DMS53 treated with DMSO at 0.1 percent for 48 hours (cell line): ENCODE results near the gene AK8.

Experiments
- DNase-seq: peaks from one replicate; lab custom pipeline; 2025; ENCODE audit not compliant: unreplicated experiment; lab: John Stamatoyannopoulos, UW

AK8 gene

DNA sequence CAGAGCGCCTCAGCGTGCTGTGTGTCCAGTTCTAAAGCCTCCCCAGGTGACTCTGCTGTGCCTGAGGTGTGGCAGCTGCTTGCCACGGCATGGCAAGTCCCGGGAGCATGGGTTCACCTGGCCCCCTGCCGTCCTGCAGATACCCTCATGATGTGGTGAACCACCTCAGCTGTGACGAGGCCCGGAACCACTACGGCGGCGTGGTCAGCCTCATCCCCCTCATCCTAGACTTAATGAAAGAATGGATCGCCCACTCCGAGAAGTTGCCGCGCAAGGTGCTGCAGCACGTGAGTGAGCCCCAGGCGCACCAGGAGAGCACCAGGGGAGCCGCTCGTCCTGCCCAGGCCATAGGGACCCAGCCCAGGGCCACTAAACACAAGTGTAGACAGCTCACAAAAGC is 10.1 kb upstream of the AK8 start:
- no peak for DNase-seq

DNA sequence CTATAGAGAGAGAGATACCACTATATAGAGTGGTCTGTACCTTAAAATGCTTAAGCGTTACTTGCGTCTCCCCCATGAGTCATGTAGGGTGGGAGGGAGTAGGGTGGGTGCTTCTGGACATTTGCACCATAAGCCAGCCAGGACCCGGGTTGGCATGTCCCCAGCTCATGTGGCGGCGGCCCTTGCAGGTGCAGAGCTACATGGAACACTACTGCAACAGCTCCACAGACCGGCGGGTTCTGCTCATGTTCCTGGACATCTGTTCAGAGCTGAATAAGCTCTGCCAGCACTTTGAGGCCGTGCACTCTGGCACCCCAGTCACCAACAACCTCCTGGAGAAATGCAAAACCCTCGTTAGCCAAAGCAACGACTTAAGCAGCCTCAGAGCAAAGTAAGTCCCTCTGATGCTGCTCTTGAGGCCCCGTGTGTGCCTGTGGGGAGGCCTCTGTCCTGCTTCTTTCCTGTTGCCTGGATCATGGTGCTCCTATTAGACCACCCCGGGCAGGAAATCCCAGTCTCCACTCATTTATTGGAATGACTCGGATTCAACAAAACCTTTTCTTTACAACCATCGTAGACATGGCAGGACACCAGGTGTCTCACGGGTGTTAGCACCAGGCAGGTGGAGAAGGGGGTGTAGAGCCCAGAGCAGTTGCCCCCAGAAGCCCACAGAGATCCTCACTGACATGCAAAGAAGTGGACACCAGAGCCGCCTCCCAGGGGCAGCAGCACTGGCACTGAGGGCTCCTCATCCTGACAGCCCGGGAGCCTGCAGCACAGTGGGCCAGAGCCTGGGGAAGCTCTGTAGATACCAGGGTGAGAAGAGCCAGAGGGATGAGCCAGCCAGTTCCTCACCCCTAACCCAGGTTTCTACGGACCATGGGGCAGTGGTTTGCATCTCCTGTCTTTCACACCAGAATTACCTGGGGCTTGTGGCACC is 9.4 kb upstream of the AK8 start:
- no peak for DNase-seq

DNA sequence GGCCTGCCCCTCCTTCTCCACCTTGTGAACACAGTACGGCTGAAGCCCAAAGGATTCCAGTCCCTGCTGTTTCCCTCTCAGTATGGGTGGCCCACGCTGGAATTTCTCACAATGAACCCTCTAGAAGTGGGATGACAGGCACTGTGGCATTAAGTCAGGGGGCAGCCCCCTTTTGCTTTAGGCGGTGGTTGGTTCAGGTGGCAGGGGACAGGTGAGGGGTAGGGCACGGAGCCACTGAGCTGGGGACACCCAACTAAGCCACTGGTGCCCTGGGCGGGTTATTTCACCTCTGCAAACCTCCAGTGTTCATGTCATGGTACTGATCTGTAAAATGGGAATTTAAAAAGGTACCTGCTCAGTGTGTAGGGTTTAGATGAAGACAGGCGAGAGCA is 8.2 kb upstream of the AK8 start:
- no peak for DNase-seq

DNA sequence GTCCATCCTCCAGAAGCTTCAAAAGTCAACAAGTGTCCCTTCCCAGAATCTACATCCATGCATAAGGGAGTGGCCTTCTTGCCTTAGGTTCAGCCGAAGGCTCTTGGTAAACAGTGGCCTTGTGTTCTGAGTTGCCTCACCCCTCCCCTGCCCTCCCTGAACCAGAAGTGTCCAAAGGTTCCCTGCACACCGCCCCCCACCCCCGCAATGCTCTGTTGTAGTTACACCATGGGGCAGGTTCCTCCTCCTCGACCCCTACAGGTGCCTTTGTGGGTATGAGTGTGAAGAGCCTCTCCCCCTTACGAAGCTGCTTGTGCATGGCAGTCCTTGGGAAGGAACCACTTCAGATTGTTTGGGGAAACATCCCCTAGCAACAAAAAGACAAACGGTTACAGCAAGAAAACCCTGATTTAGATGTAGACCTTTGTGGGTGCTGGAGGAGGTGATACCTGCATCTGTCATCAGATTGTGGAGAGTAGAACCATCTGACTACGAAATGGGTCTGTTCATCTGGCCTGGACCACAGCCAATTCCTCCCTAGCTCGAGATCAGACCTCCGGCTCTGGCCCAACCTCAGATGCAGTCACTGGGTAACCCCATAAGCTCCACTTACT is 7.7 kb upstream of the AK8 start:
- DNase-seq = no peak

DNA sequence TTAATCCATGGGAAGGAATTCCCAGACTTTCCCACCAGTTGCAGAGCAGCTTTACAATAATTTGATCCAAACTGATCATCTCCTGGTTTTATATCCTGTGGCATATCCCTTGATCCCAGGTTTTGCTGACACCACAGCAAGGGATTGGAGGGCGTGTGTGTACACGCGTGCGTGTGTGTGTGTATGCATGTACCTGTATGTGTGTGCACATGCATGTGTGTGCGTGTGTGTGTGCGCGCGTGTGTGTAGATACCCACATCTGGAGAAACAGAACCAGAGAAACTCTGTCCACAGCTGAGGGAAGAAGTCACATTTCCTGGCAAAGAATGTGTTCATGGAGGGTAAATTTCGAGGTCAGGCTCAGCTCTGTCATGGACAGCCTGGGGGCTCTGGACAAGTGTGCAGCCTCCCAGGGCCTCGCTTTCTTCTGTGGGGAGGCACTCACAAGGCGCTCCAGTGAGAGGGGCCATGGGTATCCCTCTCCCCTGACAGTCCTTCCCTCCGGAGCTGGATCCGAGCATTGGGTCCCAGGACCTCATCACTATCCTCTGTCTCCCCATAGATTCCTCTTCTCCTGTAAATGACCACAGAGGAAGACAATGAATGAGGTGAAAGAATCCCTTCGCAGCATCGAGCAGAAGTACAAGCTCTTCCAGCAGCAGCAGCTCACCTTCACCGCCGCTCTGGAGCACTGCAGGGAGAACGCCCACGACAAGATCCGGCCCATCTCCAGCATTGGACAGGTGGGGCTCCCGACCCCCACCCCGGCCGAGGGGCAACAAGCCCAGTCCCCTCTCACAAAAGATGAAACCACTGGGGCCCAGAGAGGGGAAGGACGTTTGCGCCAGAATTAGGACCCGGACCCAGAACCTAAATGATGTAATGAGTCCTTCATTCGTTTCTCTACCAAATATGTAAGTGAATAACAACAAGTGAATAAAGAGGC is 5.5 kb upstream of the AK8 start:
- no peak for DNase-seq

DNA sequence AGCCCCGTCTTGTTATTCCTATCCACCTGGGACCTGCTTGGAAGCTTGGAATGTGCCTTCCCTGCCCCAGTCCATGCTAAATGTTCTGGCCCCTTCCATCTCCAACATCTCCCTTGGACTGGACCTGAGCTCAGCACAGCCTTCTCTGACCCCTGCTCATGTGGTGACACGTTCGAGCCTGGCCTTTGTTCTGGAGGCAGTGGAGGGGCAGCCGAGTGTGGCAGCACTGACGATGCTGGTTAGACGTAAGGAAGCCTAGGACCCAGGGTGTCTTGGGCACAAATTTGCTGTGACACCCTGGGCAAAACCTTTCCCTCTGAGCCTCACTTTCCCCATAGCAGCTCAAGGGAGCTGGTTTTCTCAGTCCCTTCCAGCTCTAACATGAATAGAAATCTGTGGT is 4.5 kb upstream of the AK8 start:
- DNase-seq = no peak

DNA sequence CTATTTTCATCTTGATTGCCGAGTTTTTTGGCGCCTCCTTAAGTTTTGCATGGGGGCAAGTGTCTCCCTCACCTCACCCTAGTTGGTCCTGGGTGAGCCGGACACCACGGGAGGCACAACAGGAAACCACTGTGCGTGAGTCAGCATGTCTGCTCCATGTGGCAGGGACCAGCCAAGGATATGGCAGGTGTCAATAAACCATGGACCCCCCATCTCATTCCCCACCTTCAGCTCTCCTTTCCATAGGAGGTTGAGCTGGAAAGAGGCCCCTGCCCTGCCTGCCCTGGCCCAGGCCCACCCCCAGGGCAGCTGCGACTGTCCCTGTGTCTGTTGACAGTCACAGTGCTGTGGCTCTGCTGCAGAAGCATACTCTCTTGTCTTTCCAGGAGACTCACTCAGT is 3.7 kb upstream of the AK8 start:
- DNase-seq = no peak

DNA sequence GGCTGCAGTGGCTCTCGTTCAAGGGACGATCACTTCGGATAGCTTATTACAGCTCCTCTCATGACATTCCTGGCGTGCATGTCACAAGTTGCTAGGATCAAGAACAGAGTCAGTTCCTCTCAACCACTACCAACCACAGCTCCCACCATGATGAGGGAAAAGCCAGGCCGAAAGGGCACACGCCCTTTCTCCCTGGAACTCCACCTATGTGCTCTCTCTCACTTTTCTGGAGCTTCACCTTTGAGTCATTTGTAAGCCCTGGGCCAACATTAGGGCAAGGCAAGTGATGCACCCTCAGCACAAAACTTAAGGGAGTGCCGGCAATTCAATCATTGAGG is 2.2 kb upstream of the AK8 start:
- DNase-seq = no peak

DNA sequence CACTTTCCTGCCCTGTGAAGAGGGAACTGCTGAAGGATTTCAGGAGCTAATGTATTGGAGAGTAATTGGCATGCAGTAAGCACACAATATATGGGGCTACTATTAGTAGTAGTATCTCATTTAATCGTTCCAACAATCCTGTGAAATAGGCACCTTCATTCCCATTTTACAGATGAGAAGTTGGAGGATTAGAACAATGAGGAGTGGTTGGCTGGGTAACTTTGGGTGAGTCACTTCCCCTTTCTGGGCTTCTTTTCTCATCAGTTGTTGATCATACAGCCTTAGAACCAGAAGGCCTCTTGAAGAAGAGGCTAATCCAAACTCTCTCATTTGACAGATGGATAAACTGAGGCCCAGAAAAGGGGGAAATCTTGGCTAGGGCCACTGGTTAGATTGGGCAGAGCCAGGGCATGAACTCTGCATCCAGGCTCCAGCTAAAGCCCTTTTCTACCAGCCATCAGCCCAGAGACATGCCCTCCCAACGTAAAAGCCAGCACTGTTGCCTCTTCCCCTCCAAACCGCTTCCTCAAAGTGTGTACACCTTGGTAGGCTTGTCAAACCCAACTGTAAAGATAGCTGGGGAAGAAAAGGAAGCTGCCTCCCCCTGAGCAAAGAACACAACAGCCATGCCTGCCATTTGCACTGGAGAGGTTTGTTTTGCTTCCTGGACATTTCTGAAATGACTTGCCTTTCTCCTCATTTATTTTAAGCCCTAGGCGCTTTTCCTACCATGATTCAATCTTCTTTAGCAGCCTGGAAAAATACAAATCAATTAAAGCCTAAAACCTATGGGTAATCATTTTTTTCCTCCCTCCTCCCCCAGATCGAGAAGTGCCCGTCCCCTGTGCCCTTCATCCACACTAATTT is 1.6 kb upstream of the AK8 start:
- DNase-seq = no peak

DNA sequence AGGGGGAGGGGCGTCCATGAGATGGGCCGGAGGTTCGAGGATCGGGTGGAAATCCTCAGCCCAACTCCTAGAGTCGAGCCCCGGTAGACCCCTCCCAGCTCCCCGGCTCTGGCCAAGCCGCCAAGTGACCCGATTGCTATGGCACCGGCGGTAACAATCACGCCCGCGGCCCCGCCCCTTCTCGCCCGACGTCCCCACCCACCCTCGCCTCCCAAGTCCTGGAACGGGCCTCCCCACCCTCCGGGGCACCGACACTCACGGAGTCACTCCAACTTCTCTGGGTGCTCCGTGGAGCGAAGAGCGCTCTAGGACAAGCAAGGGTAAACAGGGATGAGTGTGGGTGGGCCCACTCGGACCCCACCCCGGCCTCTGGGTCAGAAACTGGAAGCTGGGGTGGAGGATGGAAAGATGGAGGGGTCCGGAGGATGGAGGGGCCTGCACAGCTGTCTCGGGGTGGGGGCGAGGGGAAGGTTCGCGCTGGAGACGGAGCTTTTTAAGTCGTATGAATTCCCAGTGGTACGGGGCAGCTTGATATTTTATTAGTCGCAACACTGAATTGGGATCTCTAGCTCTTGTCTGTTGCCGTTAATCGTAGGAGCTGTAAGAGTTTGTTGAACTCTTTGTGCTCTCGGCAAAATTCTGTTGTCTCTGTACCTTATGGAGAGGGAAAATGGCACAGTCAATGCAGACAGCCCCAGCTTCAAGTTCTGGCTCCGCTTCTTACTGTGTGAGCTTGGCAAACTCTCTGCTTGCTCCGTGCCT is 792 bp upstream of the AK8 start, which contains the start of gene SPACA9:
Gene SPACA9, plus strand, starts transcription at position 204 of the 762 bp plus-strand sequence. CDS start 5,050 bp downstream, outside the sequence.
- DNase-seq = peak; percentile 10

DNA sequence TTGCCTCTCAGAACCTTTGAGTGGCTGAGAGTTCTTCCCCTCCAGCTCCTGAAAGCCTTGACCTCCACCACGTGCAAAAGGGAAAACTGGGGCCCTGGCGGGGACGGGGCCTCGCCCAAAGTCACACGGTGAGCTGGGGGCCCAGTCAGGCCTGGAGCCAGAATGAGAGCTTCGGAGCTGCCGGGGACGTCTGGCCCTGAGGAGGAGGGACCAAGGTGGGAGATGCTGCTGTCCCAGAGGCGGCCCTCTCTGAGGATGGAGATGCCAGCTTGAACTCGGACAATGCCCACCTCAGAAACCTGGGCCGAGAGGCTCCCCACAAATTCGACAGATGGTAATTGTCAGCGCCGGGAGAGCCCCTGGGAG is 643 bp downstream of the AK8 start:
- DNase-seq = no peak

DNA sequence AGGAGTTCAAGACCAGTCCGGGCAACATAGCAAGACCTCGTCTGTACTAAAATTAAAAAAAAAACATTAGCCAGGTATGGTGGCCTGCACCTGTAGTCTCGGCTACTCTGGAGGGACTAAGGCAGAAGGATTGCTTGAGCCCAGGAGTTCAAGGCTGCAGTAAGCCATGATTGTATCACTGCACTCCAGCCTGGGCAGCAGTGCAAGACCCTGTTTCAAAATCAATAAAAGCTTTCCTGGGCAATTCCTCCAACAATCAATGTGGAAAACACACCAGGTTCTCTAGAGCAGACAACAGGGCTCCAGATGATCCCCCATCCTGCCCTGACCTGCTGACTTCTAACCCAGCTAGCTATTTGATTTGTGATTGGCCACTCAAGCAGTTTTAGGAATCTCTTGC is 1.2 kb downstream of the AK8 start:
- DNase-seq = no peak

DNA sequence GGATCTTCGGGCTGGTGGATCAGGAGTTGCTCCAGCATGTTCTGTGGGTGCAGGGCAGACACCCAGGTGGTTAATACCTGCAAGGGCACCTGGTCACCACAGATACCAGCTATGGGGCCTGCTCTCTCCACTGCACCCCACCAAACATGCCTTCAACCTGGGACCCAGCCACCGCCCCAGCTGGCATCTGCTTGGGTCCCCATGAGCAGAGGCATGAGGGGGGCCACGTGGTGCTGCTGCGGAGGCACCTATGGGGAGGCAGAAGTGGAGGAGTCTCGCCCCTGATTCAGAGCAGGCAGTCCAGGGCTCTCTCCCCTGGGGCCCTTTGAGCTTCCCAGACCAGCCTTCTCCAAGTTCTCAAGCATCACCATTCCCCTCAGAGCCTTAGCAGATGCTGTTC is 2.9 kb downstream of the AK8 start:
- no peak for DNase-seq

DNA sequence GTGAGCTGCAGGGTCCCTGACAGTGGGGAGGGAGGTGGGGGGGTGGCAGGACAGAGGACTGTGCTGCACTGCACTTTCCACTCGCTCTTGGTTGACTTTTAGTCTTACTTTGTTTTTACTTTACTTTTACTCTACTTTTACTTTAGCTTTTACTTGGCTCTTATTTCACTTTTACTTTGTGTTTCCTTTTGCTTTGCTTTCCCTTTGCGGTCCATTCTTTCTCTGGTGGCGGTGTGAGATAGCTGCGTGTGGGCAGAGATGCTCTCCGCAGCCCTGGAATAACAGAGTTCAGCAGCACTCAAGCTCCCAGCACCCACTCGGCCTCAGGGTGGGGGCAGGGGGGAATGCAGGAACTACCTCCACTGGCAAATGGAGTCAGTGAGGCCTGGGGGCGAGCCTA is 4.7 kb downstream of the AK8 start:
- DNase-seq = no peak

DNA sequence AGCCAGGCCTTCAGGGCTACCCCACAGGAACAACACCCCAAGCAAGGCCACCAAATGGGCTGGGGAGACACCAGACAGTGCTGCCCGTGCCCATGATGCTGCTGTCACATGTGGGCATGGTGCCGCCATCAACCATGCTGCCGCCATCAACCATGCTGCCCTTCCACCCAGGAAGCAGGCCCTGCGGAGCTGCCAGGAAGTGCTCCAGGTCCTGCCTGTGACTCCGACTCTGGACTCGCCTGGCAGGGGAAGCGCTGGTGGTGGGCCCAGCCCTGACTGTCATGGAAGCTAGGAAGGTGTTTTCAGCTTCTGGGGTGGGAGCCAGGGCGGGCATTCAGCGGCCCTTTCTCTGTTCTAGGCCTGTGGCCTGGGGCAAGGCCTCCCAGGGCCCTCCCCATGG is 8.8 kb downstream of the AK8 start:
- DNase-seq = no peak

DNA sequence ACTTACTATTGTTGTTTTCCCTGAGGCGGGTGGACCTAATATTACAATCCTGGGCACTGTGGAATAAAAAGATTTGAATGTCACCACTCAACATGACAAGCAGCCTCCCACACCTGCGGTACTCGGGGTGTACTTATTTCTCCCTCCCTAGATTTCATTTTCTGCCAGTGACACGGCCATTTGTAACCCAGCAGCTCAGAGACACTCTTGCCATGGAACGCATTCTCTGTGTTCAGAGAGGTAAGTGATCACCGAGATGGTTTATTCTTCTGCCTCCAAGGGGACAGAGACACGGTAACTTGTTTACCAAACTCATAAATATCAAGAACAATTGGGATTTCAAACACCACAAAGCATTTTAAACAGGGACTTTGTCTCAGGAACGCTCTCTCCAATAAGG is 11.2 kb downstream of the AK8 start:
- DNase-seq = no peak

DNA sequence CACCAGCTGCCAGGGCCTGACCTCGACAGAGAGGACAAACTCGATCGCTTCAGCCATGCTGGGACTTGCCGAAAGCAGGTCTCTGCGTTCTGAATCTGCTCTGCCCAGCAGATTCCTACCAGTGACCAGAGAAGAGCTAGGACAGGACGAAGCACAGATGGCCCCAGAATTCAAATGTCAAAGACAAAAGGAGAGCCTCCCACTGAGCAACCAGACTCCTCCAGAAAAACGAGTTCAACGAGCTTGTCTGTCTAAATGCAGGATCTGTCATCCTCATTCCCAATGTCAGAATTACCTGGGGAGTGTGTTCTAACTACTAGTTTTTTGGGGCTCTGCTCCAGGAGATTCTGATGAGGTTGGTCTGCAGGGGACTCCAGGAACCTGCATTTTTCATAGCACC is 13.4 kb downstream of the AK8 start:
- DNase-seq = no peak

DNA sequence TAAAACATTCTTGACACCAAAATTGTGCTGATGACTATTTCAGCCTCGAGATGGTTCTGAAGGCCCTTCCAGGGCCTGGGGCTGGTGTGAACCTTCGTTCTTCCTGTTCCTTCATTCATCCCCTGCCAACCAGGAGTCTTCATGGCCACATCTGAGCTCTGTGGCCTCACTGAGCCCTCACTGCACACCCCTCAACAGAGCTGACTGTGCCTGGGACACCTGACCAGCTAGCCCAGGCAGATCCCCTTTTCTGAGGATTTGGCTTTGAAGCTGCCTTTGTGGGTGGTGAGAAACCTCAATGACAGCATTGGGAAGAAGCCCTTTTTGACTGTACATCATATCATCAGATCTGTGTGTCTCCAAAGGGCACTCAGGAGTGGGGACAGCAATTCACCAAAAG is 13.8 kb downstream of the AK8 start:
- DNase-seq = no peak

DNA sequence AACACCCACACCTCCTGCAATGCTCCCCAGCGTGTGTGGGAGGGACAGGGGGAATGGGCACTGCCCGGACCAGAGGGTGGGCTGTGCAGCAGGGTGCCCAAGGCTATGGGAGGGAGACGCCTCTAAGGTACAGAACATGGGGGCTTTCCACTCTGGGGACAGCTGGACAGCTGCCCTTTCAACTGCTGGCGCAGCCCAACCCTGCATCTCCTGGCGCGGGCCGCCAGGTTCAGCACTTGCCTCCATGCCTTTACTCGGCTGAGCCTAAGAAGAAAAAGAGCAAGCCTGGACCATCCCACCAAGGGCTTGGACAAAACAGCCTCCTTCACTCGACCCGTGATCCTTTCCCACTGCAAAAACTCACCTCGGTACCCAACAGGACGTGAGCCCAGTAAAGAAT is 15.0 kb downstream of the AK8 start:
- DNase-seq = no peak

DNA sequence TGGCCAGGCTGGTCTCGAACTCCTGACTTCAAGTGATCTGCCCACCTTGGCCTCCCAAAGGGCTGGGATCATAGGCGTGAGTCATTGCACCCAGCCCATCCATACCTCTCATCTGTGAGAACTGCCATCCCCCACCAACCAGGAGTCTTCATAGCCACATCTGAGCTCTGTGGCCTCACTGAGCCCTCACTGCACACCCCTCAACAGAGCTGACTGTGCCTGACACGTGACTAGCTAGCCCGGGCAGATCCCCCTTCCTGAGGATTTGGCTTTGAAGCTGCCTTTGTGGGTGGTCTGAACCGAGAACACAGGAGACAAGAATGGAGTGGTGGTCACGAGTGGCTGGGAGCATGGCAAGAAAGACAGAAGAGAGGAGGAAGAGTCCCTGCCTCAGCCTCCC is 15.6 kb downstream of the AK8 start:
- DNase-seq = no peak
